GM20431 (cell line): ENCODE data around the gene SH3PXD2A.
"Not testable (repeated sequence)": the region's sequence is repeated elsewhere in the genome, so short reads cannot be mapped to it uniquely, and the experiment has no call there.

ENCODE experiments used
- in situ Hi-C: fragments of 300-500 bp; cut with MseI, MboI; formaldehyde crosslinking; loops from one replicate; pipeline ENCODE4 v1.15.0; 2020; ENCODE audit warnings: low sequenced_read_pairs; ENCODE audit not compliant: unreplicated experiment

The SH3PXD2A gene

DNA sequence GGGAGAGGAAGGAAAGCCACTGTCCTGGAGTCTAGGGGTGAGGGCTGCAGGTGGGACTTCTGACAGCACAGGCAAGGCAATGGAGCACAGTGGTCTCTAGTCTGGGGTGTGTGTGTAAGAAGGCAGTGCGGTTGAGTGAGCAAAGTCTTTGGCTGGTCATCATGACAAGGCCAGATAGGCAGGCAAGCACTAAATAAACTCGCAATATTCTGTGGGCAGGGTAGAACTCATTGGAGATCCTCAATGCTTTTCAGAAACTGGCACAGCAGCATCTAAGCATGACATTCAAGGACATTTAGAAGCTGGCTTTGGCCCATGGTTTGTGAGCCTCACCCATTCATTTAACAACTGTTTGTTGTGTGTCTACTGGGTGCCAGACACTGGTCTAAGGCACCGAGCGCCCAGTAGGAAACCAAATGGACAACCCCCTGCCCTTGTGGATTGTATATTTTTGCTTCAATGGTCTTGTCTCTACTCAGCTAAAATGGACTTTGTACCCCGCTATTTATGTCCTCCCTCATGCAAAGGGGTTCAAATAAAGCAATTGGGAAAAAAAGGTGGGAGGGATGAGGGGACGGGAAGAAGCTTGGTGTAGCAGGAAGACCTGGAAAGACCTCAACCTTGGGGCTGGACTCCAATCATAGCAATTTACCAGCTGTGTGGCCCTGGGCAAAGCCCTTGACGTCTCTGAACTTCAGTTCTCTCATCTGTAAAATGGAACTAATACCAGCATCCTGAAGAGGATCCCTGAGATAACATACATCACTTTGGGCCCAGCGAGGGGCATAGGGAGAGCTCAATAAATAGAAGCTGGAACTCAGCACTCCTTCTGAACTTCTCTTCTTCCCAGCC, 245.9 kb downstream of the SH3PXD2A start:
- in situ Hi-C loops, result no loop called here

DNA sequence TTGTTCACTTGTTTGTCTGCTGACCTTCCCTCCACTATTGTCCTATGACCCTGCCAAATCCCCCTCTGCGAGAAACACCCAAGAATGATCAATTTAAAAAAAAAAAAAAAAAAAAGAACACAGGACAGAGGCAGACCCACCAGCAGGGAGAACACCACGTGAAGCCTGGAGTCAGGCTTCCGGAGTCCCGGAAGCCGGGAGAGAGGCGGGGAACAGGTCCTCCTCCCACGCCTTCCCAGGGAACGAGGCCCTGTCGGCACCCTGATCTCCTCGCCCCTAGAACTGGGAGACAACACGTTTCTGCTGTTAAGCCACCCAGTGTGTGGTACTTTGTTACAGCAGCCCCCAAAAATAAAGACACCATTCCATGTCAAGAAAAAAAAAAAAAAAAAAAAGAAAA, 247.3 kb downstream of the SH3PXD2A start:
- in situ Hi-C loops, result not testable (repeated sequence)

DNA sequence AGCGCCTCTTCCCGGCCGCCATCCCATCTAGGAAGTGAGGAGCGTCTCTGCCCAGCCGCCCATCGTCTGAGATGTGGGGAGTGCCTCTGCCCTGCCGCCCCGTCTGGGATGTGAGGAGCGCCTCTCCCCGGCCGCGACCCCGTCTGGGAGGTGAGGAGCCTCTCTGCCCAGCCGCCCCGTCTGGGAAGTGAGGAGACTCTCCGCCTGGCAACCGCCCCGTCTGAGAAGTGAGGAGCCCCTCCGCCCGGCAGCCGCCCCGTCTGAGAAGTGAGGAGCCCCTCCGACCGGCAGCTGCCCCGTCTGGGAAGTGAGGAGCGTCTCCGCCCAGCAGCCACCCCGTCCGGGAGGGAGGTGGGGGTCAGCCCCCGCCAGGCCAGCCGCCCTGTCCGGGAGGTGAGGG, 248.3 kb downstream of the SH3PXD2A start:
- in situ Hi-C loops, result not testable (repeated sequence)

DNA sequence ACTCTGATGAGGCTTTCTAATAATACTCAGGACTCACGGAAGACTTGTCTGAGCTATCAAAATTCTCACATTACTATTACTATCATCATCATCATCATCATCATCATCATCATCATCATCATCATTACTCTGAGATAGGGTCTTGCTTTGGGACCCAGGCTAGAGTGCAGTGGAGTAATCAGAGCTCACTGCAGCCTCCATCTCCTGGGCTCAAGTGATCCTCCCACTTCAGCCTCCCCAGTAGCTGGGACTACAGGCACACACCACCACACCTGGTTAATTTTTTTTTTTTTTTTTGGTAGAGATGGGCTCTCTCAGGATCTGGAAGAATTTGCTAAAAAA, 249.3 kb downstream of the SH3PXD2A start:
- in situ Hi-C loops, result not testable (repeated sequence)

DNA sequence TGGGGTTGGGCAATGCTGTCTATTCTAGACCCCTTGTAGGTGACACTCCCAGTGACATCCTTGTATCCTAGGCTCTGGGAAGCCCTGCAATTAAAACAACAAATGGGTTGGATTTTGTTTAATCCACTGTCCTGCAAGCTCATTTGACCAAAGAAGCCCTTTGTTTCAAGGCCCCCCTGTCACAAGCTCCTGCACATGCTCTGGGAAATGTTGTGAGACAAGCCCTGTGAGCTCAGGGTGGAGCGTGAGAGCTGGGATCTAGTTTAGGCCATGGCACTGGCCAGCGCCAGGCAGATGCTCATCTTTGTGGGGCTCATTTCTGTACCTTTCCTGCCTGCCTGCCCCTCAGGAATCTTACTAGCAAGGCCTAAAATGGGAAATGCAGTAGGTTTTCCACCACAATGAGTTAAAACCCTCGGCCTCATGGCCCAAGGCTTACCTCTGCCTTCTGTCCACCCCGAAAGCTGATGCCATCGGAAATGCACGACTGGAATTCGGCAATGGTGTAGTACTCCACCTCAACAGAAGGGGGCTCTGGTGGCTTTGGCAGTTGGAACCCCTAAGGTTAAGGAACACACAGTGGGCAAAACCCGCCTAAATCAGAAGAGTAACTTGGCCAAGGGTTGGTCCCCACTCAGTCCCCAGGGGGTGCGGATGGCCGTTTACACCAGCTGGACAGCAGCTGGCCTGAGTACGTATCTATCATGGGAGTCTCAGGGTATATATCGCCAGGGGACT, 249.8 kb downstream of the SH3PXD2A start:
- in situ Hi-C loops, result no loop called here

DNA sequence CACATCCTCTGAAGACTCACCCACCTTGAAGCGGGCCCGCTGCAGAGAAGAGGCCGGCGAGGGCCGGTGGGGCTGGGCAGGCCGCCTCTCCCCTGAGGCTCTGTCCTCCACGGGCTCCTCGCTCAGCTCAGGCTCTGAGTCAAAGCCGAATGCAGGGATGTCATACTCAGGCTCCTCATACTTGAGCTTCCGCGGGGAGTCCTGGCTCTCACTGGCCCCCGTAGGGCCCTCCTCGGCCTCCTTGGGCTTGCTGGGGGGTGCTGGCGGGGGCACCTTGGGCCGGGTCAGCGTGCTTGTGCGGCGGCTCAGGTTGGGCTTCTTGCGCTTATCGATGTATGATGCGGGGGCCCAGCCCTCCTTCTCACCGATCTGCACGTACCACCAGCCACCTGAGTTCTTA, 252.0 kb downstream of the SH3PXD2A start:
- in situ Hi-C loops, result no loop called here

DNA sequence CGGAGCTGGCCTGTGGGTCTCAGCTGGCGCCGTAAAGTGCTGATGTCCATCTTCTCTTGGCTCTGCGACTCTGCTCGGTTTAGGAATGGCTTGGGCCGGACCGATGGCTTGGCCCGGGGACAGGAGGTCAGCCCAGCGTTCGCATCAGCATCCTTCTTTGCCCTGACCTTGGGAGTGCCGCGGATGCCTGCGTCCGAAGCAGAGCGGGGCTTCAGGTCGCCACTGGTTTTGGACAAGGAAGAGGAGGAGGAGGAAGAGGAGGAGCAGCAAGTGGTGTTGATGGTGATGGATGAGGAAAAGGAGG, 252.6 kb downstream of the SH3PXD2A start:
- in situ Hi-C loops, result no loop called here

DNA sequence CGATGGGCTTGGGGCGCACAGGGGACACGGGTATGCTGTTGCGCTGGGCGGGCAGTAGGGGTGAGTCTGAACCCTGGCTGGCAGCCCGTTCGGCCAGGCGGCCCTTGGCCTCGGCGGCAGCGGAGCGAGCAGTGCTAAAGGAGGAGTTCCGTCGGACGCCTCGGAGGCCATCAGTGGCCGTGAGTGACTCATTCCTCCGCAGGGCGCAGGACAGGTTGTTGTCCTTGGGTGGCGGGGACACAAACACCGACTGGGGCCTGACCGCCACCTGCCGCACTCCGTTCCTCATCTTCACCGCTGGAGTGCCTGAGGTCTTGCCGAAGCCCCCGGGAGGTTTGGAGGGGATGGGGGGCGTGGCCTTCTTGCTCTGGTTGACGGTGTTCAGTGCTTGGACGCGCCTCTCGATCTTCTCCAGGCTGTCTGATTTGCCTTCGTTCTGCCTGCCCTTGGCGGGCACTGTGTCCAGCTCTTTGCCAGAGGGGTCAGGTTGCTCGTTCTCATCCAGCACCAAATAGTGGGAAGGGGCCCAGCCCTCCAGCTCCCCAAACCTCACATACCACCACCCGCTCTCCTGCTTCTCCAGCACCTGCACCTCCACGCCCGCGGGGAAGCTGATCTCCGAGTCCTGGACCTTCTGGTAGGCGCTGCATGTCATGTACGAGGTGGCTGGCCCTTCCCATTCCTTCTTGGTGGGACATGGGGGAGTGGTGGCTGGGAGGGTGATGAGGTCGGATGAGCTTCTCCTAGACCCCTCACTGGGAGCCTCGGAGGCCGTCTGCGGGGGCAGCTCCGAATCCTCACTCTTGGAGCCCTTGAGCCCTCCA, 253.1 kb downstream of the SH3PXD2A start:
- in situ Hi-C loops, result no loop called here

DNA sequence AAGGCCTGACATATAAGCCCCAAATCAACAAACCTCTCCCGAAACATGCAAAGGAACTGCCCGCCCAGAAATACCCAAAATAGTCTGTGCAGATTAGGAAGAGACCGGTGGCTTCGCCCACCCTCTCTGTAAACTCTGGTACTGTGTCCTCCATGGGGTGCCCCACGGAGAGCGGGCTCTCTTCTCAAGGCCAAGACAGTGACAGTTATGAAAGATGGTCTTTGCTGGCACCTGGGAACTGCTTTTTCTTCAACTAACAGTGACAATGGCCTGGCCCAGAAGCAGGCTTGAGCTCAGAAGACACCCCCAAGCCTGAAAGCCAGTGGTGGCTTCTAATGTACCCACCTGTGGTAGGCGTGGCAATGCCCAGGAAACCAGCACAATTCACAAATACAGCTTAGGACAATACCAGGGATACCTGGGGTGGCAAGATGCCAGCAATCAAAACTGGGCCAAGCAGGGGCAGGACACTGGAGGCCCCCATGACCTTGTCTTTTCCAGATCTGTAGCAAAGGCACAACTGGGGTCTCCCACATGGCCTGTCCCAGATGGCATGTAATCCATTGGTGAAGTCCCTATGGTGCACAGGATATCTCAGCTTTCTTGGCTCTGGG, 254.3 kb downstream of the SH3PXD2A start:
- in situ Hi-C loops, result no loop called here

DNA sequence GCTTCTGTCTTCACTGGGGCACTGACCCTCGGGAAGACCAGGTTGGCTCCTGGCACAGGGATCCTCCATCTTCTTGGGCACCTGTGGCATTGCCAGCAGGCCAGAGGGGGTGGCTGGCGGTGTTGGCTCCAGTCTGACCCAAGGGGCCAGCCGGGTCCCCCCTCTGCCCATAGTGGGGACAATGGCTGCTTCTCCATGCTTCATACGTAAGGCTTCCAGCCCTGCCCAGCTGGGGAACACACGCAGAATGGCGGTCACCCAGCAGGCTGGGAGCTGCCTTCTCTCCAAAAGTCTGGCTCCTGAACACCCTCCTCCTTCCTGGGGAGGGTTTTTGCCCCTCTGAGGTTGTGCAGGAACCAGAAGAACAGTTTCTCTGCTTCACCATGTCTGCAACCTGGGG, 255.1 kb downstream of the SH3PXD2A start:
- in situ Hi-C loops, result no loop called here

DNA sequence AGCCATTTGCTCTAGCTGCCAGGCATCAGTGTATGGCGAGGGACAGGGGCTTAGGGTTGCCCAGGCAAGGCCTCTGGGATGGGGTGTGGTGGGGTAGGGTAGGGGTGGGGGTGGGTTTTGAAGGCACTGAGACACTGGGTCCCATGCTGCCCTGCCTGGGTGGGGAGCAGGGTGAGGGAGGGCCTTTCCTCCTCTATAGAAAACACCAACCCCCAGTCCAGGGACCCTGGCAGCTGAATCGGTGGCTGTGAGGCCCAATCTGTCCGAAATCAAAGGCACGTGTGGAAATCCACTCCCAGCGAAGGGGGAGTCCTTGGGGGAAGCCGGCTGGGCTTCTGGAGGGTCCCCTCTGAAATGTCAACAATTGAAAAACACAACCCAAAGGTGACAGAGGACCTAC, 255.5 kb downstream of the SH3PXD2A start:
- in situ Hi-C loops, result loop anchor here (10.0 kb wide), 1 partner anchor 85 kb away; no protein-coding TSS in a partner anchor

DNA sequence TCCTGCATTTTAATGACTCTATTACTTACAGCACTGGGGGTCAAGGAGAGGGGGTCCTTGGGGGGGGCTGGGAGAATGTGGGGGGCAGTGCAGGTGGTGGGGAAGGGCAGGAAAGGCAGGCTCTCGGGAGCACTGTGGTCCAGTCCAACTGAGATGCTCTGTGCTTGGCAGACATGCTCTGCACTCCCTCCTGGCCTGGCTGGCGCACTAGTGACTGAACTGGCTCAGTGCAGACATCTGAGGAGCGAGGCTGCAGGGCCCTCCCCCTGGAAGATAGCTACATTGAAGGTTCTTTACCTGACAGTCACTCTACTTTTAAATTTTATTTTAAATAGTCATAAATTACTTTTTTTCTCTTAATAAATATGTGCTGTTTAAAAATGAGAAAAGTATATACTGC, 256.2 kb downstream of the SH3PXD2A start:
- in situ Hi-C loops, result loop anchor here (10.0 kb wide), 1 partner anchor 86 kb away; no protein-coding TSS in a partner anchor

DNA sequence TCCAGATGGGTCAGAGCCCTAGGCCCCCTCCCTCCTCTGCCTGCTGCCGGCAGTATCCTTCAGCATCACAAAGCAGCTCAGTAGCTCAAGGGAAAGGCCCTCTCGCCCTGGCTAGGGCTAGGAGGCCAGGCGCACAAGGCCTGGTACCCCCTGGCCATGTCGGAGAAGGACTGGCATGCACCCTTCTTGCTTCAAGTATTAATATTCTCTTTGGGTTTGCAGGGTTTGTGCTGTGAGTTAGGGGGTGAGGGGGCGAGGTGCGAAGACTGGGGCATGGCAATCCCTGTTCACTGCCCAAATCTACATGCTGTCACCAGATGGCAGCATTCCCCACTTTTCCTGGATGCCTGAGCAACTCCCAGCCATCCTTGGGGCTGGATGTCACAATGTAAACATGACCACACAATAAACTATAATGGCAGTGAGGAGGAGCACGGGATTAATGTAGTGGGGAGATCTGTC, 256.7 kb downstream of the SH3PXD2A start:
- in situ Hi-C loops, result loop anchor here (10.0 kb wide), 1 partner anchor 86 kb away; no protein-coding TSS in a partner anchor

DNA sequence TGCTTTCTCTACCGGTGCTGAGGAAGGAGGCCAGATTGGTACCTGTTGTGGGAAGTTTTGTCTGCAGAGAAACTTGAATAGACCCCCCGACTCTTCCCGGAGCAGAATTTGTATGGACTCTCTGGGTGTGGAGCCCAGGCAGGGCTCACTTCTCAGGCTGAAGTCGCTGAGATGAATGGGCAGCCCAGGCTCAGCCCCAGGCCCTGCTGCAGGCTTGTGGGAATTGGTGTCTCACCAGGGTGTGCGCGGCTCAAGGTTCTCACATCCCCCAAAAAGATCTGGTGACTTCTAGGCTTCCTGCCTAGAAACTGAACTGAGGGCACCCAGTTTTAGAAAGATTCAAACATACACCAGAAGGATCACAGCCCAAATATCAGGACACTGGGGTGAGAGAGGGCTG, 258.4 kb downstream of the SH3PXD2A start:
- in situ Hi-C loops, result loop anchor here (10.0 kb wide), 1 partner anchor 88 kb away; no protein-coding TSS in a partner anchor

DNA sequence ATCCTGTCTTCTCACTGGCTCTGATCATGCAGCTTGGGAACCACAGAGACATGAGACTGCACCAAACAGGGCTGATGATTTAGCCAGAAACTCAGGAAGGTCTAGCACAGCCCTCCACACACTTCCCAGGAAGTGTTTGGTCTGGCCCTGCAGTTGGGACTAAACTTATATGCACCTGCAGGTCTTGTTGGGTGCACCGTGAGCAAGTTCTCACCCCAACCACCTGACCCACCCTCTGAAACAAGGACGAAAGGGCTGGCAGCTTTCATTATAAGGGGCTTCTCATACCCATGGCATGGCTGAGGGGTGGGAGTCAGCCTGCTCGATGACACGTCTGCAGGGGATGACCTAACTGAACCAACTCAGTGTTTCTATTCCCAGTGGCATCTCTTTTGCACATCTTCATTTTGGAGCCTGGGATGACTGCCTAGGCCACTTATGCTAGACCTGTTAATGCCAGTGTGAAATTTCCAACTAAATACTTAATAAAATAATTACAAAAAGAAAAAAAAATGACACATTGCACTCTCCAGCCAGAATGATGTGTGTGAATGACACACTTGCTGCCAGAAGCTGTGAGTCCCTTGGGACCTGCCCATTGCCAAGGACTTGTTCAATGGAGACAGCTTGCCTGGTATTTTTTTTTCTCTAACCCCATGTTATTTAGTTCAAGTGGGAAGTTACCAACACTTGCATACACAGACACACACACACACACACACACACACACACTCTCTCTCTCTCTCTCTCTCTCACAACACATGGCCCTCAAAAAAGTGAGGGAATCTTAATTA, 259.2 kb downstream of the SH3PXD2A start:
- in situ Hi-C loops, result loop anchor here (10.0 kb wide), 1 partner anchor 89 kb away; no protein-coding TSS in a partner anchor

DNA sequence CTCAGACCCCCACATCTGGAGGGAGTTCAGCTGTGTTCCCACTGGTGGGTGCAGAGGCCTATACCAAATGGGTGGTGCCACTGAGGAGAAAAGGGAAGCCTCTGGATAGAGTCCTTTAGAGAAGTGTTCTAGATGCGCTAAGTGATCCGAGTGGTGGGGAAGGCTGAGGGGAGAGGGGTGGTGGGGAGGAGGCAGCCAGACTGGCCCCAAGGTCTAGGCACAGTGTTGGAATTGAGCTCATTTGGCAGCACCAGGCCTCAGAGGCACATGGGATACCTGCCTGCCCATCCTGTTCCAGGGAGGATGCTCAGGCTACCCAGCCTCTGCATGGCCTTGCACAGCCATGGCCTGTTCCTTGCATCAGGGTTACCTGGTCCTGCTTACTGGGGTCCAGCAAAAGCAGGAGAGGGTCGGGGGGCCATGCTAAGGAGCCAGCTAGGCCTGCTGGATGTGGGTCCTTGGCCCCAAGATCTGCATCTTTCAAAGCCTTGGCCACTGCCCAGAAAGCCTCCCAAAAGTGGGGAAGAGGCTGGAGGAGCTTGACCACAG, 262.3 kb downstream of the SH3PXD2A start:
- in situ Hi-C loops, result loop anchor here (10.0 kb wide), 1 partner anchor 92 kb away; no protein-coding TSS in a partner anchor

DNA sequence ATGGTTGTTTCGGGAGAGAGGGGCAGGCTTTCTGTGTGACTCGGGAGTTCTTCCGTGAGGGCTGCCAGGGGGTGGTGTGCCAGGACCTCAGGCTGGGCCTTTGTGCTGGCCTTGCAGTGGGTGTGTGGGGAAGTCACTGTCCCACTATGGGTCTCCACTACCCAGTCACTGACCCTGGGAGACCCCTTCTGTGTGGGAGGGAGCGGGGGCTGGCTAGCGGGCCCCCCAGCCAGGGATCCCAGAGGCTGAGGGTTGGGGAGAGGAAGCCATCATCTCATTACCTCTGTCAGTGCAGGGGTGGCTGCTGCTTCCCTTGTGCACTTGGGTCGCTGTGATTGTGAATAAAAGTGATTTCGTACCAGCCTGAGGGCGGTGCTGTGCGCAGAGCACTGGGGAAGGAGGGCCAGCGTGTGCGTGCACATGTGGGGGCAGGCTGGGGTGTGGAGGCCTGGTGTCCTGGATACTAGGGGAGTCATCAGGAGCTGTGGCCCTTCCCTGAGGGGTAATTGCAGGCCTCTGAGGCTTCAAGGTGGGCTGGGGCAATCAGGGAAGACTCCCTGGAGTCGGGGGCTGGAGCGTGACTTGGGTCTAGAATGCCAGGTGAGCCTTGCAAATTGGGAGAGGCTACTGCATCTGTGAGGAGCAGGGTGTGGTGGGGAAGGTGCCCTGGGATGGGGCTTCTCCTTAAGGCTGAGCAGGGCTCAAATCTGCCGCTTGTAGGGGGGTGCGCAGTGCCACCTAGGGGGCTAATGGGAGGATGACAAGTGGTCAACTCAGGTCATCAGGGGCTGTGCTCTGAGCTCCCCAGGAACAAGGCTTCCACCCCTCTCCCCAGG, 263.0 kb downstream of the SH3PXD2A start:
- in situ Hi-C loops, result loop anchor here (10.0 kb wide), 1 partner anchor 92 kb away; no protein-coding TSS in a partner anchor

DNA sequence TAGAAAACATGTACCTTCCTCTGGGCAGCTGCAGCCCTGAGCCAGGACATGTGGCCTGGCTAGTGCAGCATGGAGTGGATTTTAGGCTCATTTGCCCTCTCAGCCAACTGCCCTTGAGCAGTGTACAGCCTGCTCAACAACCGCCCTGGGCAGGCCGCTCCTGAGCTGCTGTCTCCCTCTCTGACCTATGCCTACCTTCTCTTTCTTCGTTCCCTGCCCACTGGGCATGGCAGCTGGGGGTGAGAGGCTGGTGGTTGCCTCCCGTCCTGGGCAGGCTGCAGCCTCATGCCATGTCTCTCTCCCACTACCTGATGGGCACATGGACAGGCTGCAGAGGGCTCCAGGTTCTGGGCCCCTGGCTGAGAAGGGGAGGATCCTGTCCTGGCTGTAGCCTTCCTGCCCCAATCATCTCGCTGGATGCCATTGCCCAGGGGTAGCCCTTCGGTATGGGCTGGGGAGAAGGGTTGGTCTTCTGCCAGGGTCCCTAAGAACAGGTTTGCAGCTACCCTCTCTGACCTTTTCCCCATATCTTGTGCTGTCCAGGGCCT, 264.6 kb downstream of the SH3PXD2A start:
- in situ Hi-C loops, result loop anchor here (10.0 kb wide), 1 partner anchor 94 kb away; no protein-coding TSS in a partner anchor
